Peyer's patch (tissue), 4 donors: ENCODE data around the gene OR10T2.

Experiments
- POLR2A ChIP-seq, 2 donors: fragments of 450-650 bp; IDR thresholded peaks; one replicate each; pipeline ENCODE4 v1.5.1; 2017; ENCODE audit warnings: antibody characterized with exemption in 2 of 2, mild to moderate bottlenecking in 2 of 2, moderate library complexity in 2 of 2
- TF ChIP-seq, protein P1 (sequence below), 6 experiments: fragments of 450-650 bp in 4 of 6; fragments of 200-600 bp in 2 of 6; sonication (generic) in 1 of 6; IDR thresholded peaks; one replicate each; pipeline ENCODE4 v1.5.1; 2017 to 2019; ENCODE audit warnings: antibody characterized with exemption in 6 of 6, mild to moderate bottlenecking in 3 of 6, moderate library complexity in 1 of 6

DNA sequence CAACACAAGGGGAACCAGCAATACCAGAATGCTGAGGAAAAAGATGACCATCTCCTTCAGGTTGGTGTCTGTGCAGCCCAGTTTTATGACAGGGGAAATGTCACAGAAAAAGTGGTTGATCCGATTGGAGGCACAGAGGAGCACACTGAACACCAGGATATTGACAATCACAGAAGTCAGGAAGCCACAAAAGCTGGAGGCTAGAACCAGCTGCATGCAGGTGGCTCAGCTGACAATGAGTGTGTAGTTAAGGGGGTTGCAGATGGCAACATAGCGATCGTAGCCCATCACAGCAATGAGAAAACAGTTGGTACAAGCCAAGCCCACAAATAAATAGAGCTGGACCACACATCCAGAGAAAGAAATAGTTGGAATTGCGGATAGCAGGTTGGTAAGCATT lies 46.1 kb upstream of the OR10T2 start:
- TF ChIP-seq, protein P1, sequence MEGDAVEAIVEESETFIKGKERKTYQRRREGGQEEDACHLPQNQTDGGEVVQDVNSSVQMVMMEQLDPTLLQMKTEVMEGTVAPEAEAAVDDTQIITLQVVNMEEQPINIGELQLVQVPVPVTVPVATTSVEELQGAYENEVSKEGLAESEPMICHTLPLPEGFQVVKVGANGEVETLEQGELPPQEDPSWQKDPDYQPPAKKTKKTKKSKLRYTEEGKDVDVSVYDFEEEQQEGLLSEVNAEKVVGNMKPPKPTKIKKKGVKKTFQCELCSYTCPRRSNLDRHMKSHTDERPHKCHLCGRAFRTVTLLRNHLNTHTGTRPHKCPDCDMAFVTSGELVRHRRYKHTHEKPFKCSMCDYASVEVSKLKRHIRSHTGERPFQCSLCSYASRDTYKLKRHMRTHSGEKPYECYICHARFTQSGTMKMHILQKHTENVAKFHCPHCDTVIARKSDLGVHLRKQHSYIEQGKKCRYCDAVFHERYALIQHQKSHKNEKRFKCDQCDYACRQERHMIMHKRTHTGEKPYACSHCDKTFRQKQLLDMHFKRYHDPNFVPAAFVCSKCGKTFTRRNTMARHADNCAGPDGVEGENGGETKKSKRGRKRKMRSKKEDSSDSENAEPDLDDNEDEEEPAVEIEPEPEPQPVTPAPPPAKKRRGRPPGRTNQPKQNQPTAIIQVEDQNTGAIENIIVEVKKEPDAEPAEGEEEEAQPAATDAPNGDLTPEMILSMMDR (IDR thresholded peaks at IDR 0.05): no peak
- no peak for TF ChIP-seq POLR2A (IDR thresholded peaks at IDR 0.05)
